HepG2 (cell line): Measurements from ENCODE around the gene ZBED5. TPM values are rescaled to one million over a fixed set of nuclear protein-coding genes. Genes with fewer than 3 reads are reported as not detected.

Experiments used
- ATAC-seq: fragments of 200-7000 bp; cut with Tn5 transposase; 3 replicates; pipeline ENCODE4 v1.9.1; 2020; ENCODE audit warnings: mild to moderate bottlenecking, moderate library complexity
- BruUV-seq: library from RNA; stranded (reverse); fragments of 400-500 nt; replicated peaks from 2 replicates; lab custom pipeline; 2021; lab: Mats Ljungman, UMichigan
- CTCF ChIA-PET: fragments of 300-600 bp; formaldehyde crosslinking; extraction: SDS; loops from one replicate; lab custom pipeline; 2021; ENCODE audit warnings: low total read pairs, inconsistent platforms, low intra/inter-chr PET ratio; lab: Yijun Ruan, JAX
- POLR2A ChIA-PET: fragments of 350-600 bp; sonication (Branson Sonifier 250); formaldehyde crosslinking; loops from one replicate; lab custom pipeline; 2020; ENCODE audit warnings: antibody characterized with exemption, inconsistent platforms; lab: Yijun Ruan, JAX
- DNase-seq: peaks from one replicate; pipeline ENCODE4 v3.0.0-alpha.2; 2015; ENCODE audit warnings: low spot score
- FAIRE-seq: peaks from 3 replicates; lab custom pipeline; 2011; peaks lifted over from hg19 to GRCh38; lab: Jason Lieb, UNC
- H2AFZ ChIP-seq: one replicate; pipeline ENCODE4 v1.6.1; 2011; ENCODE audit warnings: low read length, inconsistent platforms
- H3K27ac ChIP-seq: fragments of 300-600 bp; 3 replicates; pipeline ENCODE4 v1.8.0; 2011; ENCODE audit warnings: mixed run types, mild to moderate bottlenecking, mixed read lengths, low read length, inconsistent platforms; ENCODE audit not compliant: insufficient read depth; ENCODE audit errors: extremely low read length
- H3K27me3 ChIP-seq, 2 experiments: fragments of 200-600 bp in 1 of 2; 2 replicates in 1 of 2; 3 replicates in 1 of 2; pipeline versions ENCODE4 v1.6.0 to v1.8.0; 2011; ENCODE audit warnings: low read length in 2 of 2, mild to moderate bottlenecking in 2 of 2, moderate library complexity in 2 of 2, inconsistent platforms in 1 of 2; ENCODE audit not compliant: insufficient read depth in 2 of 2, control insufficient read depth in 1 of 2
- H3K36me3 ChIP-seq, 2 experiments: fragments of 200-600 bp in 1 of 2; replicated peaks in 1 of 2; 2 replicates in 1 of 2; 3 replicates in 1 of 2; pipeline versions ENCODE4 v1.5.1 to v1.8.0; 2011; ENCODE audit warnings: low read length in 2 of 2, inconsistent platforms in 1 of 2; ENCODE audit not compliant: insufficient read depth in 2 of 2, control insufficient read depth in 1 of 2
- H3K4me1 ChIP-seq: 2 replicates; pipeline ENCODE4 v1.5.1; 2012; ENCODE audit warnings: low read length, inconsistent platforms; ENCODE audit not compliant: insufficient read depth
- H3K4me2 ChIP-seq: 2 replicates; pipeline ENCODE4 v1.6.0; 2011; ENCODE audit warnings: low read depth, low read length, inconsistent platforms
- H3K4me3 ChIP-seq, 3 experiments: fragments of 200-600 bp in 1 of 3; sonication (generic), shearing (Covaris generic) in 1 of 3; replicated peaks in 1 of 3; 2 replicates each; pipeline ENCODE4 v1.5.1; 2011 to 2016; ENCODE audit warnings: low read length in 3 of 3, inconsistent platforms in 2 of 3, low read depth in 2 of 3, mild to moderate bottlenecking in 2 of 3, control low read depth in 1 of 3, mixed read lengths in 1 of 3; ENCODE audit not compliant: insufficient read depth in 1 of 3
- H3K79me2 ChIP-seq: one replicate; pipeline ENCODE4 v1.6.1; 2011; ENCODE audit warnings: low read length, inconsistent platforms; ENCODE audit not compliant: insufficient read depth
- H3K9ac ChIP-seq: 2 replicates; pipeline ENCODE4 v1.6.0; 2011; ENCODE audit warnings: mild to moderate bottlenecking, low read depth, low read length, inconsistent platforms; ENCODE audit not compliant: insufficient read depth
- H3K9me3 ChIP-seq: 2 replicates; pipeline ENCODE4 v1.5.1; 2012; ENCODE audit warnings: mild to moderate bottlenecking, low read length
- H4K20me1 ChIP-seq: 2 replicates; pipeline ENCODE4 v1.6.0; 2011; ENCODE audit warnings: inconsistent platforms, mild to moderate bottlenecking, low read length, moderate library complexity; ENCODE audit not compliant: insufficient read depth
- CEBPB ChIP-seq: IDR thresholded peaks from 2 replicates; pipeline ENCODE4 v1.6.1; 2011; ENCODE audit warnings: low read depth, low read length, improper control_type of control experiment, borderline replicate concordance
- FOSL2 ChIP-seq: sonication (generic); formaldehyde crosslinking; IDR thresholded peaks from 2 replicates; pipeline ENCODE4 v1.4.0; 2020; ENCODE audit warnings: missing genetic modification reagents
- ISL2 ChIP-seq: sonication (generic); formaldehyde crosslinking; IDR thresholded peaks from 2 replicates; pipeline ENCODE4 v1.5.0; 2020; ENCODE audit warnings: missing genetic modification reagents
- MAFF ChIP-seq: IDR thresholded peaks from 2 replicates; pipeline ENCODE4 v1.6.1; 2011; ENCODE audit warnings: low read depth, low read length, improper control_type of control experiment
- MAZ ChIP-seq, 2 experiments: sonication (generic) in 1 of 2; formaldehyde crosslinking in 1 of 2; IDR thresholded peaks; 2 replicates each; pipeline versions ENCODE4 v1.5.0 to v1.6.1; 2012 to 2020; ENCODE audit warnings: low read depth in 2 of 2, mild to moderate bottlenecking in 2 of 2, borderline replicate concordance in 1 of 2, improper control_type of control experiment in 1 of 2, low read length in 1 of 2, missing genetic modification reagents in 1 of 2, moderate library complexity in 1 of 2
- SKI ChIP-seq: fragments of 450-650 bp; IDR thresholded peaks from one replicate; pipeline ENCODE4 v1.6.1; 2018; ENCODE audit warnings: mild to moderate bottlenecking; ENCODE audit not compliant: partially characterized antibody
- SMAD9 ChIP-seq: sonication (generic); formaldehyde crosslinking; IDR thresholded peaks from 2 replicates; pipeline ENCODE4 v1.5.1; 2020; ENCODE audit warnings: mild to moderate bottlenecking, missing genetic modification reagents
- TEAD3 ChIP-seq: optimal IDR thresholded peaks from 2 replicates; pipeline ENCODE3; 2016; ENCODE audit warnings: borderline replicate concordance
- ZFP82 ChIP-seq: sonication (generic); formaldehyde crosslinking; IDR thresholded peaks from 2 replicates; pipeline ENCODE4 v1.5.1; 2020; ENCODE audit warnings: mild to moderate bottlenecking, missing genetic modification reagents, borderline replicate concordance
- ZNF367 ChIP-seq: sonication (generic); formaldehyde crosslinking; IDR thresholded peaks from 2 replicates; pipeline ENCODE4 v1.4.0; 2020; ENCODE audit warnings: missing genetic modification reagents, borderline replicate concordance
- ZNF598 ChIP-seq: sonication (generic); formaldehyde crosslinking; IDR thresholded peaks from 2 replicates; pipeline ENCODE4 v1.5.1; 2020; ENCODE audit warnings: mild to moderate bottlenecking, missing genetic modification reagents, borderline replicate concordance
- ZNF772 ChIP-seq: sonication (generic); formaldehyde crosslinking; IDR thresholded peaks from 2 replicates; pipeline ENCODE4 v1.5.0; 2020; ENCODE audit warnings: mild to moderate bottlenecking, missing genetic modification reagents
- WGBS: methylation state at CpG from one replicate; pipeline ENCODE4 v1.1.6; 2017; ENCODE audit warnings: low lambda C conversion rate; 5-methylcytosine and 5-hydroxymethylcytosine counted together
- in situ Hi-C: cut with HindIII; loops from 2 replicates; pipeline ENCODE4 v1.10.0; 2017; ENCODE audit warnings: low pct_unique_long_range_greater_than_20kb; ENCODE audit not compliant: extremely low pct_ligation_motif_present
- intact Hi-C: fragments of 100-400 bp; cut with micrococcal nuclease; formaldehyde crosslinking; loops from one replicate; pipeline ENCODE4 v1.10.0; 2022; ENCODE audit not compliant: unreplicated experiment
- polyA plus RNA-seq, 8 experiments: library from polyadenylated mRNA; depleted of rRNA in 3 of 8; stranded (reverse) in 7 of 8; unstranded in 1 of 8; fragments of >200 nt; fragmentation: Illumina TruSeq in 4 of 8; extraction: Trizol in 4 of 8; gene quantifications; 2 replicates each; pipeline versions ENCODE4 v1.2.1 to v1.2.3, GENCODE V29; 2011 to 2016; ENCODE audit warnings: low read depth in 4 of 8, missing spikeins in 1 of 8, mixed read lengths in 1 of 8; ENCODE audit not compliant: insufficient read depth in 1 of 8
- total RNA-seq, 5 experiments: library from RNA; depleted of rRNA; stranded (reverse); fragments of >200 nt; fragmentation: Illumina TruSeq; extraction: Trizol; gene quantifications; 2 replicates each; pipeline ENCODE4 v1.2.3, GENCODE V29; 2016; ENCODE audit warnings: low read depth in 1 of 5
- TF ChIP-seq, protein P1 (sequence below): sonication (generic); formaldehyde crosslinking; IDR thresholded peaks from 2 replicates; pipeline ENCODE4 v1.8.1; 2023; ENCODE audit warnings: mild to moderate bottlenecking, missing genetic modification reagents, borderline replicate concordance
- TF ChIP-seq, protein P2 (sequence below): IDR thresholded peaks from 2 replicates; pipeline ENCODE4 v1.6.1; 2012; ENCODE audit warnings: low read depth, low read length, improper control_type of control experiment

ZBED5 gene
- total and polyA plus RNA-seq, 2 of the 13 experiments (the other 11 are each of a cell fraction or from before 2014, with no cell fraction given), result 18.2 to 38.6 TPM

DNA sequence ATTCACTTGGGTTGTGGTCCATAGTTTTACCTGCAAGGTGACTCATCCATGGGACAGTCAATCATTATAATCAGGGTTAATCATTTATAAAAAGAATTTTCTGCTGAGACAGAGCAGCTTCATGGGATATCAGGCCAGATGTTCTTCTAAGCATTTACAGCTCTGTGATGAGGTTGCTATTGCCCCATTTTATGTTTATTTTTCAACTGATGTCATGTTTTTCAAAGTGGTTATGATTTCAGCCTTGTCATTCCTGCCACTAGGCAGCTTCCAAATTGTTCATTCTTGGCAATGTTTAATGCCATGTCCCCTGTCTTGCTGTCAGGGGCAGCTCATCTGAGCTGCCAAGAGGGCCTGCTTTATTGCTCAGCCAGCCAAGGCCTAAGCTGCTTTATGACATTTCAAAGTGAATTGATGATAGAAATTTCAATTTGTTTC, 35.9 kb upstream of the ZBED5 start:
- no peak overlapping the region for H3K4me3 ChIP-seq

DNA sequence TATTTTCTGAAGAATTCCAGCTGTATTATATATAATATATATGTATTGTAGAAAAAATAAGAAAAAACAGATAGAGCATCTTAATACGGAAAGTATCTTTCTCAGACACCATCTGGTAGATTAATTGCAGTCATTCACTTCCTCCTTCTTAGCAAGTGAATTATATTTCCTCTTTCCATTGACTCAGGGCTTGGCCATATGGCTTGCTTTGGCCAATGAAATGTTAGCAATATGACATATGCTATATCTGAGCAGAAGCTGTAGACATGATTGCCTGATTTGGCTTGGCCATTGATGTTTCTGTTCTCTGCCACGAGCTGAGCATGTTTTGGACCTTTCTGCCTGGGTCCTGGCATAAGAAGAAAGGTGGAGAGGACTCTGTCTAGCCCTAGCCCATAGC, 34.4 kb upstream of the ZBED5 start:
- CTCF ChIA-PET, result no interaction called here
- TF ChIP-seq MAZ (IDR thresholded peaks at IDR 0.05; ENCODE audit: borderline replicate concordance, low read depth, low read length) (no peak), MAZ (CRISPR knock-in tag; IDR thresholded peaks at IDR 0.05; ENCODE audit: low read depth) (no peak), ZNF772 (CRISPR knock-in tag) (no peak), SKI (no peak), ZNF367 (no peak)
- in situ Hi-C loops (no loop called here), intact Hi-C loops (no loop called here)
- no peak for FAIRE-seq
- no TSS peak for BruUV-seq
- Histone ChIP-seq H3K9me3 (no peaks in the 10 kb centered on the region), H3K4me3 (no peak overlapping the region), H3K4me1 (no peaks in the 10 kb centered on the region), H3K36me3 (no peaks in the 10 kb centered on the region), H3K27me3 (no peaks in the 10 kb centered on the region), H2AFZ (no peak overlapping the region), H3K79me2 (no peaks in the 10 kb centered on the region), H3K4me2 (no peak overlapping the region), H3K27ac (no peak overlapping the region), H4K20me1 (no peaks in the 10 kb centered on the region), H3K9ac (no peak overlapping the region)
- ATAC-seq, result no peak
- WGBS, result 36% methylated on average over 2 of the region's 2 CpGs
- POLR2A ChIA-PET, result no interaction called here
- DNase-seq, result no peak

More for the DNA sequence above, 35.9 kb upstream of the ZBED5 start:
- in situ Hi-C loops (no loop called here), intact Hi-C loops (no loop called here)
- H3K9ac ChIP-seq, result no peak overlapping the region
- H2AFZ ChIP-seq, result no peak overlapping the region
- no peaks in the 10 kb centered on the region for H4K20me1 ChIP-seq
- BruUV-seq, result no TSS peak
- H3K9me3 ChIP-seq, result no peaks in the 10 kb centered on the region
- no peak for FAIRE-seq
- peaks cover under 1% of the 10 kb centered on the region; the same call in 1 of the 2 replicates for H3K4me1 ChIP-seq
- DNase-seq, result peak; percentile 50
- no peaks in the 10 kb centered on the region for H3K79me2 ChIP-seq
- H3K27me3 ChIP-seq, result no peaks in the 10 kb centered on the region
- no peaks in the 10 kb centered on the region for H3K36me3 ChIP-seq
- no peak for ATAC-seq
- TF ChIP-seq, protein P1, sequence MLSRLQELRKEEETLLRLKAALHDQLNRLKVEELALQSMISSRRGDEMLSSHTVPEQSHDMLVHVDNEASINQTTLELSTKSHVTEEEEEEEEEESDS (CRISPR knock-in tag), result no peak
- TF ChIP-seq FOSL2 (CRISPR knock-in tag) (peak; percentile 41; the same call in 1 of the 2 replicates), MAFF (peak; percentile 30; the same call in 1 of the 2 replicates), ISL2 (CRISPR knock-in tag) (no peak), CEBPB (peak; percentile 46; the same call in 1 of the 2 replicates), ZNF598 (CRISPR knock-in tag) (no peak), SMAD9 (no peak), ZFP82 (no peak), TEAD3 (peak; percentile 63)
- TF ChIP-seq, protein P2, sequence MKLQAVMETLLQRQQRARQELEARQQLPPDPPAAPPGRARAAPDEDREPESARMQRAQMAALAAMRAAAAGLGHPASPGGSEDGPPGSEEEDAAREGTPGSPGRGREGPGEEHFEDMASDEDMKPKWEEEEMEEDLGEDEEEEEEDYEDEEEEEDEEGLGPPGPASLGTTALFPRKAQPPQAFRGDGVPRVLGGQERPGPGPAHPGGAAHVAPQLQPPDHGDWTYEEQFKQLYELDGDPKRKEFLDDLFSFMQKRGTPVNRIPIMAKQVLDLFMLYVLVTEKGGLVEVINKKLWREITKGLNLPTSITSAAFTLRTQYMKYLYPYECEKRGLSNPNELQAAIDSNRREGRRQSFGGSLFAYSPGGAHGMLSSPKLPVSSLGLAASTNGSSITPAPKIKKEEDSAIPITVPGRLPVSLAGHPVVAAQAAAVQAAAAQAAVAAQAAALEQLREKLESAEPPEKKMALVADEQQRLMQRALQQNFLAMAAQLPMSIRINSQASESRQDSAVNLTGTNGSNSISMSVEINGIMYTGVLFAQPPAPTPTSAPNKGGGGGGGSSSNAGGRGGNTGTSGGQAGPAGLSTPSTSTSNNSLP, result peak; percentile 42; the same call in 1 of the 2 replicates
- ChIA-PET POLR2A (interaction anchor here (1.2 to 2.2 kb wide), 2 partner anchors 36 to 85 kb away, joined by 3 to 15 read pairs; partner anchors contain the start of genes EIF4G2 and ZBED5), CTCF (no interaction called here)
- H3K27ac ChIP-seq, result no peak overlapping the region
- H3K4me2 ChIP-seq, result no peak overlapping the region
